Activated CD4-positive, alpha-beta T cell treated with anti-CD3 and anti-CD28 coated beads for 48 hours (primary cell): ENCODE results near the gene AKR1C2.
"Not testable (repeated sequence)": the region's sequence is repeated elsewhere in the genome, so short reads cannot be mapped to it uniquely, and the experiment has no call there.

Experiments
- DNase-seq: peaks from one replicate; pipeline ENCODE4 v3.0.0-alpha.2; 2020

The AKR1C2 gene

DNA sequence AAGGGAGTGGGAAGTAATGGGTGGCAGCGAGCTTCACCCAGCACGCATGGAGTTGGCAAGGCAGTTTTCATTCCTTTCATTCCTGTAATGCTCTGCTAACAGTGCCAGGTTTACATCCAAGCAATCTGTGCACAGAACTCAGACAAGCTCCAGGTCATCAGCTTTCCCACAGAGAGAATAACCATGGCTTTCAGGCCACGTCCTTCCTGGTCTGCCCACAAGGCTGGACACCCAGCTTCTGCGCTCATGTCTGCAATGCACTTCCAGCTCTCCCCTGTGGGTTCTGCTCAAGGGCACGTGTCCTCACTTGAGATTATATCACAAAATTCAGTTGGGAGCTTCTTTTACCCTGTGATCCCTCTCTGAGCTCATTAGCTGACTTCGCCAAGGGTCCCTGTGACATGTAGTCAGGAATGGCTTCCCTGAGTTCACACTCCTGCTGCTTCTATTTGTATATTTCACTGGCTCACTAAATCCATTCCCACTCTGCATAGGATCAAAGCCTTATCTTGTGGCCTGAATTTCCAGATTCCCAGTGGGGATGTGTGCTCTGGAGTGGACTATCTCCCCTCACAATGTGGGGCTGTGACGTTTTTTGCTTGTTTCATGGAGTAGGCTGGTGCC lies 18.6 kb downstream of the AKR1C2 start:
- DNase-seq = no peak

DNA sequence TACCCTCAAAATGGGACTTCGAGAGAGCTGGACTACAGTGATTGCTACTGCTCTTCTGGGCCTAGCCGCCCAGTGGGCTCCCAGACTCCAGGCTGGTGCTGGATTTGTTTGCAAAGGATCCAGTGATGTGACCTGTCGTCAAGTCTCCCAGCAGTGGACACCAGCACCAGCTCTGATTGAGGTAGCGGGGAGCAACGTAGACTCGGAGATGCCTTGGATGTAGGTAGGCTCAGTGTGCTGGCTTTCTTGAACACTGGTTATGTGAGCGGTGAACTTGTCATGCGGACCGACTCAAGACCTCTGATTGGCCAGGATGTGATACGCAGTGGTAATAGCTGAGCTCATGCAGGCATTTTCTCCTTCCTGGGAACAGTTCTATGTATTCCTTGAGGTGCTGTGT lies 19.4 kb downstream of the AKR1C2 start:
- no peak for DNase-seq

DNA sequence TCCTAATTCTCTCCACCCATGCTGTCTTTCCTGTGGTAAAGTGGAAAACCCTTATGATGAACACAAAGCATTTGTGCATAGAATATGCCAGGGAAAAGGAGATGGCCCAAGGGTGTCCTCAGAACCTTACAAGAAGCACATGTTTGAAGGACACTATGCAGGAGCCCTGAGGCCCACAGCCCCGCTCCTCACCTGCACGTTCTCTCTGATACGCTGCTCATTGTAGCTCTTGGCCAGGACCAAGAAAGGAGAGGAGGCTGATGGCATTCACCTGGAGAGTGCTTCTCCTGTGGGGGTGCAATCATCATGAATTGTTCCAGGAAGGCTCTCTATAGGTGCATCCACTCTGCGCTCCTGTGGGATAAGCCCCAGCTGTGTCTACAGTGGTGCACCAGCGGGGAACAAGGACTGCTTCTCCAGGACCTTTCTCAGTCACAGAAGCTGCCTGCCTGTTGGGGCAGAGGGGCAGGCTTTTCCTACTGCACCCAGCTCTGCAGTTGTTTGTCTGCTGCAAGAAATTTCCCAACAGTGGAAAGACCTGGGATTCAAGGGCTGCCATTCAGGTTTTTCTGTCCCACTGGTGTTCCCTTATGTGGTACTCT lies 19.9 kb downstream of the AKR1C2 start:
- DNase-seq = no peak

GRCh38 chr10:4982764-4983226 lies 20.9 kb downstream of the AKR1C2 start:
- DNase-seq = no peak

GRCh38 chr10:4981722-4982471 lies 21.8 kb downstream of the AKR1C2 start:
- no peak for DNase-seq

GRCh38 chr10:4980793-4981192 lies 22.9 kb downstream of the AKR1C2 start:
- no peak for DNase-seq

GRCh38 chr10:4978870-4979269 lies 24.8 kb downstream of the AKR1C2 start:
- DNase-seq = no peak

GRCh38 chr10:4977025-4977424 lies 26.6 kb downstream of the AKR1C2 start:
- no peak for DNase-seq

GRCh38 chr10:4974400-4974799 lies 29.3 kb downstream of the AKR1C2 start:
- DNase-seq = not testable (repeated sequence)

GRCh38 chr10:4973294-4973693 lies 30.4 kb downstream of the AKR1C2 start:
- DNase-seq = not testable (repeated sequence)

GRCh38 chr10:4972369-4973142 lies 31.1 kb downstream of the AKR1C2 start:
- not testable (repeated sequence) for DNase-seq

GRCh38 chr10:4970362-4970761 lies 33.3 kb downstream of the AKR1C2 start:
- DNase-seq = not testable (repeated sequence)

DNA sequence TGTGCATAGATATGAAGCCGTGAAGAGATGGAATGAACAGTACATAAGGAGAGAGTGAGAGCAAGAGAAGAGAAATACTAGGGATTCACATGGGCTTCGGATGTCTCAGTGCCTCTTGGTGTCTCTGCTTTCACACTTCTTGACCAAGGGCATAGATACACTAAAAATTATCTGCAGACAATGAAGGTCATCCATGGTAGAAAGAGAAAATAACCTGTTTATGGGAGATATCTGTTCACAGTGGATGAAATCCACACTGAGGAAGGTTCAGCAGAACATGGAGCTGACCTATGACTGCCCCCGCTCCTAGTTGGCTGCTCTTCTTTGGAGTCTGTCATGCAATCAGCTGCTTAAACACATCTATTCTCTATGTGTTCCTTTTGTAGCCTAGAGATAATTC lies 34.4 kb downstream of the AKR1C2 start:
- not testable (repeated sequence) for DNase-seq

GRCh38 chr10:4967189-4967588 lies 36.5 kb downstream of the AKR1C2 start:
- not testable (repeated sequence) for DNase-seq

- DNase-seq = not testable (repeated sequence)
These were observed 37.9 kb downstream of the AKR1C2 start for GRCh38 chr10:4965763-4966162.

DNA sequence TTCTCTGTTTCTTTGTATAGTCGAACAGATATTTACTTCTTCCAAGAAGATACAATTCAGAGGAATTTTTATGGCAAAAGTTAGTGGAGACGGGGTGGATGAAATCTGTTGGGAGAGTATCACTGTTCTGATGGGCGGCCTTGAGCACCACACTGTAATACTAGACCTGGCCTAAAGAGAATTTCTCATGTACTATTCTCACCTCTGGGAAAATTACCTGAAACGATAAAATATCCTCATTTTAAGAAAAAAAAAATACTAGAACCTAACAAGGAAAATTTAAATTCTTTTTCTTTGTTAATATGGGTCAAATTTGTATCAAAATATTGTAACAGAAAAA lies 39.9 kb downstream of the AKR1C2 start:
- DNase-seq = not testable (repeated sequence)

GRCh38 chr10:4962876-4963814 lies 40.5 kb downstream of the AKR1C2 start, which contains the start of gene AKR1C1:
Gene AKR1C1, plus strand, starts transcription at chr10:4963415. Its CDS starts 30 bp downstream, at chr10:4963445.
- DNase-seq = not testable (repeated sequence)

- not testable (repeated sequence) for DNase-seq
These were observed 41.3 kb downstream of the AKR1C2 start for GRCh38 chr10:4962308-4962707.

GRCh38 chr10:4961558-4961957 lies 42.1 kb downstream of the AKR1C2 start:
- DNase-seq = not testable (repeated sequence)

- DNase-seq = not testable (repeated sequence)
These were observed 46.6 kb downstream of the AKR1C2 start for GRCh38 chr10:4956955-4957645.

GRCh38 chr10:4956088-4956487 lies 47.6 kb downstream of the AKR1C2 start:
- DNase-seq = not testable (repeated sequence)
